SKM-1 treated with dmso at 0.1 percent for 144 hours (cell line): ENCODE data around the gene STIM1.
"Not testable (repeated sequence)": the region's sequence is repeated elsewhere in the genome, so short reads cannot be mapped to it uniquely, and the experiment has no call there.

Source experiments
- DNase-seq: peaks from one replicate; lab custom pipeline; 2025; ENCODE audit not compliant: unreplicated experiment; lab: John Stamatoyannopoulos, UW

STIM1 gene

GRCh38 chr11:3853899-3854659 lies 1.4 kb upstream of the STIM1 start:
- peak; percentile 45 for DNase-seq

DNA sequence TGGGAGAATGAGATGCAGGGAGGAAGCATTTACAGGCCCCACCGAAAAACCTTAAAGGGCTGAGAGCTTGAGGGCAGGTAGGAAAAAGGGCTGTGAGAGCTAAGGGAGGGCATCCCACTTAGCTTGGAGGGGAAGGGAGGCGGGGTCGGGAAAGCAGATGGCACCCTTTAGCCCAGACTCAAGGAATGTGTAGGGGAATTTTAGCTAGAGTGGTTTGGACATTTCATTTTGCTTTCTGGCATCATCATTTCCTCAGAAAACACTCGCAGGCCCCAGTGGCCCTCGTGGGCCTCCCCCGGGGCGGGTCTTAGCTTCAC lies 846 bp upstream of the STIM1 start:
- no peak for DNase-seq

DNA sequence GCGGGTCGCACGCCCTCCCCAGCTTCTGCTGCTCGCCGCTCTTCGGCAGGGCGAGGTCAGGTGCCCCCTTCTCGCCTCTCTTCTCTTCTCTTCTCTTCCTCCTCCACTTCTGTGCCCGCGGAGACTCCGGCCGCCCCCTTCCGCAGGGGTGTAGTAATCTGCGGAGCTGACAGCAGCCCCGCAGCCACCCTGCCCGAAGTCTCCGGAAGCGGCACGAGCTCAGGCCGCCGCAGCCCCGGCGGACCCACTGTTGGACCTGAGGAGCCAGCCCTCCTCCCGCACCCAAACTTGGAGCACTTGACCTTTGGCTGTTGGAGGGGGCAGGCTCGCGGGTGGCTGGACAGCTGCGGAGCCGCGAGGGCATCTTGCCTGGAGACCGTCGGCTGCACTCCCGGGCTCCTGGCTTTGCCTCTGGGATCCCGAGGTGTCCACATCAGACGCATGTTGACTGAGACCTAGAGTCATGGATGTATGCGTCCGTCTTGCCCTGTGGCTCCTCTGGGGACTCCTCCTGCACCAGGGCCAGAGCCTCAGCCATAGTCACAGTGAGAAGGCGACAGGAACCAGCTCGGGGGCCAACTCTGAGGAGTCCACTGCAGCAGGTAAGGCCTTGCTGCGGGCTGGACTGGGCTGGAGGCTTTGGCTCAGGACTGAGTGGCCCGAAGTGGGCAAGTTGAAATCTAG lies 486 bp downstream of the STIM1 start:
- peak; percentile 17 for DNase-seq

- DNase-seq: no peak
Measured at GRCh38 chr11:3856856-3857553, 1.5 kb downstream of the STIM1 start.

GRCh38 chr11:3857628-3858027 lies 2.2 kb downstream of the STIM1 start:
- DNase-seq: no peak

DNA sequence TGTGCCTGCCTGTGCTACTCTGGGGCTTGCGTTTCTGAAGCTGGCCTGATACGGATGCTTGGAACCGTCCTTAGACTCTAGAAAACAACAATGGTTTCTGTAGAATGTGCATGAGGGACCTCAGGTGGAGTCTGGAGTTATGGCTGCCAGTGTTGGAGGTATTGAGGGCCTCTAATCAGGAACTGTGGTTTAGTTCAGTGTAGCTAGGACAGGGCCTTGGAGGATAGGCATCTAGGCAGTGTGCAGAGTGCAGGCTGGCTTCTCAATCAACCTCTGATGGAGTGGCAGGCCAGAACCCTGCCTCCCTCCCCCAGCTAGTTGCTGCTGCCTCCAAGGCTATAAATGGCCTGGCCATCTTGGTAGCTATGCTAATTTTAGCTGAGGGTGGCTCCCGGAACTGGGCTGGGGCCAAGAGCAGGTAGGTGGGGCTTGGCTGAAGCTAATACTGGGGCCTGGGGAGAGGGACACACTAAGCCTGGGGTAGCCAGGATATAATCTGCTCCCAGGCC lies 4.0 kb downstream of the STIM1 start:
- no peak for DNase-seq

GRCh38 chr11:3860375-3860774 lies 4.9 kb downstream of the STIM1 start:
- DNase-seq: no peak

GRCh38 chr11:3860898-3861393 lies 5.5 kb downstream of the STIM1 start:
- DNase-seq: not testable (repeated sequence)

- peak; percentile 58 for DNase-seq
Measured at GRCh38 chr11:3861683-3862082, 6.2 kb downstream of the STIM1 start.

DNA sequence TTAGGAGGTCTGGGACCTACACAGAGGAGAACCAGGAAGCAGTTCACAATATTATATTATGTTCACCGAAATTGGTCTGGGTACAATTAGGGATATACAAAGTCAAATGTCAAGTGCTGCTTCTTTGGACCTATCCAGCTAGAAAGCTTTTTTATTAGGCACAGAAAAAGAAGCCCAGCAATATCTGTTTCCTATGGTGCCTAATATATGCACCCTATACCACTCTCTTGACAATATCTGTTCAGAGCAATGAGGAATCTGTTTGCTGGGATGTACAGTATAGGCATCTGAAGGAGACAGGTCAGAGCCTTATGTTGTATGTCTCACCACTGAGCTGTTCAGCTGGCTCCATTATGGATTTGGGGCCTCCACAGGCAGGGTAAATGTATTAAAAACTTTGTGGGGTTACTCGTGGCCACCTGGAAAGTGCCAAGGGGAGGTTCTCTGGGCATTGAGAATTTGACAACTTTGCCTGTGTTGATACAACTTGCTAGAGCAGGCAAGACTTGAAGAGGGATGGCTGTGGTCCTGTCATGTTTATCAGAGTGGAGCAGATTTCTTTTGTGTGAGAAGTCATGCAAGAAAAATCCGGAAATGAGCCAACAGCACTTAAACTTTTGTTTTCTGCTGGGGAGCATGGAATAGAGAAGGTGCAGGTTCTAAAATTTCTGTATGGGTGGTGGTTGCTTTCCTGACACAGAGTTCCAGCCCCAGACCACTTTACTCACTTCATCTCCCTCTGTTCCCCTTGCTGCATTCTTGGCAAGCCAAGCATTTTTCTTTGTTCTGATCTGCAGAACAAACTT lies 10.1 kb downstream of the STIM1 start:
- DNase-seq: no peak

GRCh38 chr11:3866206-3866605 lies 10.7 kb downstream of the STIM1 start:
- DNase-seq: peak; percentile 66

DNA sequence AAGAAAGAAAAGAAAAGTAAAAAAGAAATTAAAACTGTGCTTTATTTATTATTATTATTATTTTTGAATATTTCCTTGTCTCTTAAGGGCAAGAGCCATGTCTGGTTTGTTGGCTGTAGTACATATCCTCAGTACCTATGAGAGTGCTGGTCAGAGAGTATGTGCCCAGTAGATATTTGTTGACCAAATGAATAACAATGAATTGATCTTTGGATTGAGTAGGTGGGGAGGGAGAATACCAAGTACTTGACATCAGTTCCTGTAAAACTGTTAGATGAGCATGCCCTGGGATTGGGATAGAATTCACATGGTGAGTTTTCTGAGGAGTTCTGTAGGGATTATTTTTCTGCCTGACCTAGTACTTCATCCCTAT lies 11.4 kb downstream of the STIM1 start:
- no peak for DNase-seq

GRCh38 chr11:3867209-3868091 lies 12.0 kb downstream of the STIM1 start:
- no peak for DNase-seq

- no peak for DNase-seq
Measured at GRCh38 chr11:3873712-3874349, 18.4 kb downstream of the STIM1 start.

GRCh38 chr11:3876613-3877012 lies 21.1 kb downstream of the STIM1 start:
- DNase-seq: no peak

- DNase-seq: no peak
Measured at GRCh38 chr11:3877364-3878257, 22.1 kb downstream of the STIM1 start.

DNA sequence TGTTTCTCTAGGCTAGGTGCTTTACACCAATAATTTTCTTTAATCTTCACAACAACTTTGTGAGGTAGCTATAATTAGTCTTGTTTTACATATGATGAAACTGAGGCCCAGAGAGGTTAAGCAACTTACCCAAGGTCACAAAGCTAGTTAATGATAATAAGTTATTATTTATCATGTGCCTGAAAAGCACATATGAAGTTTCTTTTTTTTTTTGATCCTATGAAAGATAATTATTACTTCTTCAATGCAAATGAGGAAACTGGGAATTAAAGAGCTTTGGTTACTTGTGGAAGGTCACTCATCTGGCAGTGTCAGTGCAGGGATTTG lies 22.8 kb downstream of the STIM1 start:
- no peak for DNase-seq

- DNase-seq: no peak
Measured at GRCh38 chr11:3879216-3879966, 23.9 kb downstream of the STIM1 start.
